ENCODE measurements around the gene CD79A.

CD79A gene

DNA sequence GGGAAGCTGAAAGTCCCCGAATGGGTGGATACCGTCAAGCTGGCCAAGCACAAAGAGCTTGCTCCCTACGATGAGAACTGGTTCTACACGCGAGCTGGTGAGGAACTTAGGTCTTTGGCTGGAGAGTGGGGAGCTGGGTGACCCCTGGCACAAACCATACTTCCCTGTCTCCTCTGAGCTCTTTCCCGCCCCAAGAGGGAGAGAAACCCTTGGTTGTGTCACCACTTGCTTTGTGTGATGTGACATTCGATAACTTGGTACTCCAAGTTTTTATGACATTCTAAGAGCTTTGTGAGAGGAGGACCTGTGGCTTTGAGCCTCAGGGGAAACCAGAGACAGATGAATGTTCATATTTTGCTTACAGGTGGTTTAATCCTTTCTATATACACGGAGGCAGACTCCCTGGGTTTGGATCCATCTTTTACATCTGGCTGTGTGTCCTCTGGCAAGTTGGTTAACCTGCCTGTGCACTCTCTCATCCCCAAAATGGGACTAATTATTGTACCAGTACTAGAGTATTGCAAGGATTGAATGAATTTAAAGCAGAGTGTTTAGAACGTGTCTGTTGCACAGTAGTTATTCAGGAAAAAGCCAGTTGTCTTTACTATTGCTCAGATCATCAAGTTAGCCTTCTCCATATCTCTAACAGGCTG lies 15.8 kb upstream of the CD79A start:
- DNase-seq (ENCODE audit: extremely low spot score) = no peak
- TF ChIP-seq, protein P1, sequence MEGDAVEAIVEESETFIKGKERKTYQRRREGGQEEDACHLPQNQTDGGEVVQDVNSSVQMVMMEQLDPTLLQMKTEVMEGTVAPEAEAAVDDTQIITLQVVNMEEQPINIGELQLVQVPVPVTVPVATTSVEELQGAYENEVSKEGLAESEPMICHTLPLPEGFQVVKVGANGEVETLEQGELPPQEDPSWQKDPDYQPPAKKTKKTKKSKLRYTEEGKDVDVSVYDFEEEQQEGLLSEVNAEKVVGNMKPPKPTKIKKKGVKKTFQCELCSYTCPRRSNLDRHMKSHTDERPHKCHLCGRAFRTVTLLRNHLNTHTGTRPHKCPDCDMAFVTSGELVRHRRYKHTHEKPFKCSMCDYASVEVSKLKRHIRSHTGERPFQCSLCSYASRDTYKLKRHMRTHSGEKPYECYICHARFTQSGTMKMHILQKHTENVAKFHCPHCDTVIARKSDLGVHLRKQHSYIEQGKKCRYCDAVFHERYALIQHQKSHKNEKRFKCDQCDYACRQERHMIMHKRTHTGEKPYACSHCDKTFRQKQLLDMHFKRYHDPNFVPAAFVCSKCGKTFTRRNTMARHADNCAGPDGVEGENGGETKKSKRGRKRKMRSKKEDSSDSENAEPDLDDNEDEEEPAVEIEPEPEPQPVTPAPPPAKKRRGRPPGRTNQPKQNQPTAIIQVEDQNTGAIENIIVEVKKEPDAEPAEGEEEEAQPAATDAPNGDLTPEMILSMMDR (IDR thresholded peaks at IDR 0.05; ENCODE audit: control extremely low read depth, extremely low read depth, low read depth, missing control alignments) = no peak
- CTCF ChIA-PET = interaction anchor here (0.9 to 3.7 kb wide), 9 partner anchors 8 to 96 kb away, joined by 3 to 31 read pairs (median 4); no protein-coding TSS in a partner anchor
- POLR2A ChIA-PET = interaction anchor here (2.2 to 2.5 kb wide), 2 partner anchors 11 to 85 kb away, joined by 12 to 31 read pairs; no protein-coding TSS in a partner anchor

DNA sequence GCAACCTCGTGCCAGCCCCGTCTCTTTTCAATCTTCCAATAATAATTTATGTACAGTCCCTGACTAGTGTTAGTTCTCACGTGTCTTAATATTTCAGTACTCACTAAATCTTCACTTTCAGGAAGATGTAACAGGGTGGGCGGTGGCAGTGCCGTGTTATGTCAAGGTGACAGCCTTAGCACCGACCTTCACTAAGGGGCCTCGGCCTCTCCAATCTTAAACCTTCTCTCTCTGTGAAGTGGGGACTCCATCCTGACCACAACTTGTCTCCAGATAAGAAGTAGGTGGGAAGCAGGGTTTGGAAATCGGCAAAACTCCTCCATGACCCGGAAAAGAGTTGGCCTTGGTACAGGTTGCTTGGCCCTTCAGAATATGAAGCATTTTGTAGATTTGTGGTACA lies 15.2 kb upstream of the CD79A start:
- CTCF ChIA-PET = interaction anchor here (1.3 to 4.2 kb wide), 4 partner anchors 9 to 96 kb away, joined by 3 to 31 read pairs (median 16); no protein-coding TSS in a partner anchor
- POLR2A ChIA-PET = interaction anchor here (2.6 kb wide), 1 partner anchor 11 kb away, joined by 10 read pairs; no protein-coding TSS in a partner anchor
- DNase-seq (ENCODE audit: extremely low spot score) = no peak
- TF ChIP-seq, protein P1 (IDR thresholded peaks at IDR 0.05; ENCODE audit: control extremely low read depth, extremely low read depth, low read depth, missing control alignments) = no peak

DNA sequence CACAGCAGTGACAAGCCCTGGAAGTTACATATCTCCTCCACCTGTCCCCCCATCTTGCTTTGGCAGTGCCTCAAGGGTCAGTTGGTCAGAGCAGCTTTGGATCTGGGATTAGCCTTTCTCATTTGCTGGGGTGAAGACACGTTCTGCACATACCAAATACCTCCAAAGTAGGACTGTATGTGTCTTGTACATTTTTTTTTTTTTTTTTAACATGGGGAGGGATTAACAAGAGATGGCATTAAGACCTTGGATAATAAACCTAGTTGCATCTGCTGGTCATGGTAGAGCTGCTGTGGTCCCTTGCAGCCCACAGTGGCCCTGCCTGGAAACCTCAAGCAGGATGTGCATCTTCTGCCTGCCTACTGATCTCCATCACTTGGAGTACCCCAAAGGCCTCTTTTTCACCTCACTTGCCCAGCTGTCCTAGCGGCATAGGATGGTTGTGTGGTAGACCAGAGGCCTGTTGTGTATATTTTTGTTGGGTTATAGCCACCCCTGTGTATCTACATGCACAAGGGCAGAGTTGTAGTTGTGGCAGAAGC lies 14.6 kb upstream of the CD79A start:
- DNase-seq (ENCODE audit: extremely low spot score) = no peak
- TF ChIP-seq, protein P1 (IDR thresholded peaks at IDR 0.05; ENCODE audit: control extremely low read depth, extremely low read depth, low read depth, missing control alignments) = no peak
- ChIA-PET POLR2A (interaction anchor here (1.6 to 2.6 kb wide), 2 partner anchors 10 to 13 kb away, joined by 6 to 10 read pairs; no protein-coding TSS in a partner anchor), CTCF (interaction anchor here (0.8 to 7.3 kb wide), 5 partner anchors 10 to 95 kb away, joined by 3 to 33 read pairs (median 5); no protein-coding TSS in a partner anchor)

DNA sequence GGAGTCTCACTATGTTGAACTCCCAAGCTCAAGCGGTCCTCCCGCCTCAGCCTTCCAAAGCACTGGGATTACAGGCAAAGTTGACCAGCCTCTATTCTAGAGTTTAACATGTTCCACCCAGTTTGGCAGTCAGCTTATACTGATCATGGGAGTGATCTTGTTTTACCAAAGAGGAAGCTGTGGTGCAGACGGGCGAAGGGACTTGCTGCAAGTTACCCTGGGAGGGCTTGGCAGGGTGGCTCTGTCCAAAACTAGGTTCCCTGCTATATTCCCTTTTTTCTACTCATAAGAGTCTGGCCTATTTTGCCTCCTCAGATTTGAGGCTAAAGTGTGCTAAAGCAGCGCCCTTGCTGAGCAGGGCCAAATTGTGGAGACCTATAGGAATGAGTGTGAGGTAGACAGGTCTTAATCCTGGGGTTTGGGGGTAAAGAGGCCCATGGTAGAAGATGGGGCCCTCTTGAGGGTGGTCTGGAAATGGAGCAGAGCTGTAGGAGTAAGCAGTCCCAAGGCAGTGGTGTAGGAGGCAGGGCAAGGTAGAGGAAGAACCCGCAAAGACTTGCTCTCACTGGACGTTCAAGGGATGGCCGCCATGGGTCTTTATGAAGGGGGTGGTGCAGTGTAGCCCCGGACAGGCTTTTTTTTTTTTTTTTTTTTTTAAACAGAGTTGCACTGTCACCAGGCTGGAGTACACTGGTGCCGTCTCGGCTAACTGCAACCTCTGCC lies 13.7 kb upstream of the CD79A start:
- POLR2A ChIA-PET = interaction anchor here (0.6 to 2.6 kb wide), 3 partner anchors 10 to 619 kb away, joined by 6 to 10 read pairs (median 7); no protein-coding TSS in a partner anchor
- CTCF ChIA-PET = interaction anchor here (0.6 to 7.3 kb wide), 6 partner anchors 10 to 94 kb away, joined by 3 to 33 read pairs (median 4); no protein-coding TSS in a partner anchor
- no peak for DNase-seq (ENCODE audit: extremely low spot score)
- TF ChIP-seq, protein P1 (IDR thresholded peaks at IDR 0.05; ENCODE audit: control extremely low read depth, extremely low read depth, low read depth, missing control alignments) = no peak

DNA sequence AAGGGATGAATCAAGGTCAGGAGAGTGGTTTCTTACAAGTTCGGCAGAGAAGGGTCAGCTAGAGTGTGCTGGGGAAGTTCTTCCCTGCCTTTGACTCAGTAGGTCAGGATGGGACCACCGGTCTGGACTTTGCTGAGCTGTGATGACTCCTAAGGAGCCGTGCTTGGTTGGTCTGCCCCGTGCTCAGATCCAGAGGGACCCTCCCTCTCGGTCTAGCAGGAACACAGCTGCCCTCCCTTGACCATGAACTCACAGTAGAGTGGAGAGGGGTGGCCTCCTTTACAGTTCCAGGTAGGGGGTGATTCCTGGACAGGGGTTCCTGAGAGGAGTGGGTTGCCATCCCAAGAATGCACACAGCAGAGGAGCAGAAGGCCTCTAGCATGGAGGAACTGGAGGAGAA lies 12.7 kb upstream of the CD79A start:
- ChIA-PET CTCF (interaction anchor here (4.2 to 7.3 kb wide), 2 partner anchors 9 to 87 kb away, joined by 27 to 33 read pairs; no protein-coding TSS in a partner anchor), POLR2A (interaction anchor here (1.2 to 2.6 kb wide), 5 partner anchors 9 to 81 kb away, joined by 4 to 10 read pairs (median 6); no protein-coding TSS in a partner anchor)
- TF ChIP-seq, protein P1 (IDR thresholded peaks at IDR 0.05; ENCODE audit: control extremely low read depth, extremely low read depth, low read depth, missing control alignments) = no peak

DNA sequence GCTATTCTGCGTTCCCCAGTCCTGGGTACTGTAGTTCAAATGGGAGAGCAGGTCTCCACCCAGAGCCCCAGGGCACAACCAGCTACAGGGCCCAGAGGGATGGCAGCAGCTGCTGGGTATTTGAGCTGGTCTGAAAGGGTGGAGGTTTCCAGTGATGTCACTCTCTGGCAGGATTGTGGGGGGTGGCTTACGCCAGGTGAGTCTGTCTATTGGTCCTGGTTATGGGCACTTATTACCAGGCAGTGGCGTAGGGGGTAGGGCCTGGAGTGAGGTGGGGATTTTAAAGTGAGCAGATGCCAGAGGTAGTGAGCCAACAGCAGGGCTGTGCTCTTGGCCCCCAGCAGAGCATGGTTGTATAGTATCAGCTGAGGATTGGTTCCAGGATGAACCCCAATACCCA lies 10.8 kb upstream of the CD79A start:
- no peak for DNase-seq (ENCODE audit: extremely low spot score)
- CTCF ChIA-PET = interaction anchor here (1.1 to 7.3 kb wide), 2 partner anchors 68 to 86 kb away, joined by 3 to 33 read pairs; no protein-coding TSS in a partner anchor
- POLR2A ChIA-PET = interaction anchor here (0.7 to 2.5 kb wide), 3 partner anchors 11 to 1191 kb away, joined by 3 to 11 read pairs (median 6); partner anchors contain the start of gene CD79A
- TF ChIP-seq, protein P1 (IDR thresholded peaks at IDR 0.05; ENCODE audit: control extremely low read depth, extremely low read depth, low read depth, missing control alignments) = no peak

More for the DNA sequence above, 12.7 kb upstream of the CD79A start:
- no peak for DNase-seq (ENCODE audit: extremely low spot score)
